CD4-positive, CD25-positive, alpha-beta regulatory T cell (primary cell): Measurements from ENCODE around the gene SH3GL1. TPM values are rescaled to one million over a fixed set of nuclear protein-coding genes. Genes with fewer than 3 reads are reported as not detected.
A peak's percentile ranks its signal among the peaks of the same experiment; 100 is the strongest.
"Not testable (repeated sequence)": the region's sequence is repeated elsewhere in the genome, so short reads cannot be mapped to it uniquely, and the experiment has no call there.

Experiments
- ATAC-seq, 2 donors: fragments of 150-1000 bp; cut with Tn5 transposase; one replicate each; pipeline ENCODE4 v1.10.0; 2021; ENCODE audit warnings: low read depth in 2 of 2, moderate number of reproducible peaks in 2 of 2, moderate library complexity in 1 of 2
- DNase-seq, 3 donors: peaks; one replicate each; pipeline versions ENCODE4 v3.0.0 to v3.0.0-alpha.2; 2012 to 2022; ENCODE audit warnings: mixed read lengths in 1 of 3
- H3K27ac ChIP-seq: one replicate; pipeline ENCODE4 v1.7.0; 2013; ENCODE audit warnings: mild to moderate bottlenecking, low read length; ENCODE audit not compliant: insufficient read depth, poor library complexity, severe bottlenecking
- H3K27me3 ChIP-seq: one replicate; pipeline ENCODE4 v1.7.0; 2013; ENCODE audit warnings: low read length; ENCODE audit not compliant: control insufficient read depth, insufficient read depth
- H3K36me3 ChIP-seq: one replicate; pipeline ENCODE4 v1.7.0; 2013; ENCODE audit warnings: mild to moderate bottlenecking, low read length, moderate library complexity; ENCODE audit not compliant: control insufficient read depth, insufficient read depth
- H3K4me1 ChIP-seq: 2 replicates; pipeline ENCODE4 v1.7.0; 2013; ENCODE audit warnings: mild to moderate bottlenecking, low read length; ENCODE audit not compliant: insufficient read depth, control insufficient read depth, poor library complexity, severe bottlenecking
- H3K4me3 ChIP-seq: one replicate; pipeline ENCODE4 v1.7.0; 2013; ENCODE audit warnings: low read depth, mild to moderate bottlenecking, low read length, moderate library complexity
- H3K9me3 ChIP-seq, 2 experiments: 1 replicate in 1 of 2; 2 replicates in 1 of 2; pipeline ENCODE4 v1.7.0; 2013; ENCODE audit warnings: low read length in 2 of 2, mild to moderate bottlenecking in 1 of 2, moderate library complexity in 1 of 2; ENCODE audit not compliant: control insufficient read depth in 2 of 2
- H3K27ac Mint-ChIP-seq, 3 donors: one replicate each; pipeline ENCODE4 v1.8.0; 2020 to 2022; ENCODE audit warnings: mild to moderate bottlenecking in 3 of 3, mixed read lengths in 3 of 3, moderate library complexity in 2 of 3
- H3K27me3 Mint-ChIP-seq: one replicate; pipeline ENCODE4 v1.8.0; 2022; ENCODE audit warnings: mild to moderate bottlenecking, mixed read lengths
- H3K36me3 Mint-ChIP-seq: one replicate; pipeline ENCODE4 v1.8.0; 2020; ENCODE audit warnings: mixed read lengths
- H3K4me1 Mint-ChIP-seq, 4 donors: one replicate each; pipeline ENCODE4 v1.8.0; 2020 to 2022; ENCODE audit warnings: mixed read lengths in 4 of 4, mild to moderate bottlenecking in 1 of 4
- H3K4me3 Mint-ChIP-seq, 4 donors: one replicate each; pipeline ENCODE4 v1.8.0; 2020 to 2022; ENCODE audit warnings: mild to moderate bottlenecking in 4 of 4, mixed read lengths in 4 of 4, moderate library complexity in 3 of 4
- H3K9me3 Mint-ChIP-seq, 7 donors: one replicate each; pipeline ENCODE4 v1.8.0; 2020 to 2022; ENCODE audit warnings: mixed read lengths in 7 of 7, mild to moderate bottlenecking in 3 of 7, moderate library complexity in 2 of 7
- polyA plus RNA-seq, 4 donors: library from polyadenylated mRNA; unstranded; fragments of 300-500 nt; fragmentation: Illumina TruSeq; gene quantifications; one replicate each; pipeline ENCODE4 v1.2.3, GENCODE V29; 2021
- total RNA-seq: library from RNA; stranded (reverse); gene quantifications from one replicate; pipeline ENCODE4 v1.2.3, GENCODE V29; 2022

Gene SH3GL1
- total and polyA plus RNA-seq, 5 donors from 2014 or later = 13.4 to 54.0 (median 18.1) TPM

- DNase-seq (no peak), ATAC-seq (no peak)
- no peaks in the 10 kb centered on the region for H3K36me3 Mint-ChIP-seq
- H3K27ac Mint-ChIP-seq = no peak overlapping the region
- no peaks in the 10 kb centered on the region for H3K27me3 ChIP-seq
- H3K4me3 Mint-ChIP-seq = no peak overlapping the region
- peaks cover 0 to 2% (median 0%) of the 10 kb centered on the region in 4 donors for H3K4me1 Mint-ChIP-seq
- H3K4me3 ChIP-seq = no peak overlapping the region
- H3K27me3 Mint-ChIP-seq = no peaks in the 10 kb centered on the region
- no peaks in the 10 kb centered on the region for H3K9me3 ChIP-seq
- H3K4me1 ChIP-seq = no peaks in the 10 kb centered on the region
- no peak overlapping the region for H3K27ac ChIP-seq
- H3K9me3 Mint-ChIP-seq = no peaks in the 10 kb centered on the region
- peaks cover under 1% of the 10 kb centered on the region for H3K36me3 ChIP-seq
Observed at GRCh38 chr19:4354282-4354681, 46.1 kb downstream of the SH3GL1 start.

- H3K9me3 Mint-ChIP-seq = no peaks in the 10 kb centered on the region
- no peak overlapping the region for H3K4me3 ChIP-seq
- H3K36me3 Mint-ChIP-seq = no peaks in the 10 kb centered on the region
- H3K4me1 Mint-ChIP-seq = peaks cover 0 to 2% (median 0%) of the 10 kb centered on the region in 4 donors
- H3K4me1 ChIP-seq = no peaks in the 10 kb centered on the region
- no peaks in the 10 kb centered on the region for H3K27me3 ChIP-seq
- no peaks in the 10 kb centered on the region for H3K27me3 Mint-ChIP-seq
- DNase-seq (peak; percentile 34 to 75 (median 63)), ATAC-seq (peak; percentile 61 to 73)
- H3K36me3 ChIP-seq = no peaks in the 10 kb centered on the region
- H3K27ac Mint-ChIP-seq = peak overlapping the region in 1 of 3 donors; percentile 32
- no peak overlapping the region for H3K4me3 Mint-ChIP-seq
- no peaks in the 10 kb centered on the region for H3K9me3 ChIP-seq
- peak overlapping the region; percentile 14 for H3K27ac ChIP-seq
Observed at GRCh38 chr19:4352701-4353121, 47.6 kb downstream of the SH3GL1 start.

- peaks cover 3% of the 10 kb centered on the region for H3K4me1 ChIP-seq
- Mint-ChIP-seq H3K27ac (no peak overlapping the region), H3K4me3 (no peak overlapping the region), H3K9me3 (no peaks in the 10 kb centered on the region), H3K27me3 (no peaks in the 10 kb centered on the region), H3K36me3 (peaks cover 9% of the 10 kb centered on the region), H3K4me1 (peaks cover 0 to 7% (median 3%) of the 10 kb centered on the region in 4 donors)
- H3K9me3 ChIP-seq = no peaks in the 10 kb centered on the region
- no peaks in the 10 kb centered on the region for H3K36me3 ChIP-seq
- ATAC-seq (no peak), DNase-seq (no peak)
- no peak overlapping the region for H3K27ac ChIP-seq
- H3K27me3 ChIP-seq = no peaks in the 10 kb centered on the region
- no peak overlapping the region for H3K4me3 ChIP-seq
Observed at GRCh38 chr19:4350726-4351125, 49.6 kb downstream of the SH3GL1 start.

GRCh38 chr19:4350111-4350510, 50.2 kb downstream of the SH3GL1 start:
- ATAC-seq (peak in 1 of 2 donors; percentile 9), DNase-seq (no peak)
- H3K27me3 Mint-ChIP-seq = no peaks in the 10 kb centered on the region
- Histone ChIP-seq H3K4me1 (peaks cover 5% of the 10 kb centered on the region), H3K9me3 (no peaks in the 10 kb centered on the region), H3K27me3 (no peaks in the 10 kb centered on the region), H3K27ac (no peak overlapping the region), H3K4me3 (no peak overlapping the region), H3K36me3 (no peaks in the 10 kb centered on the region)
- peak overlapping the region in 1 of 3 donors; percentile 71 for H3K27ac Mint-ChIP-seq
- H3K9me3 Mint-ChIP-seq = no peaks in the 10 kb centered on the region
- H3K36me3 Mint-ChIP-seq = peaks cover 9% of the 10 kb centered on the region
- peaks cover 0 to 12% (median 8%) of the 10 kb centered on the region in 4 donors for H3K4me1 Mint-ChIP-seq
- H3K4me3 Mint-ChIP-seq = no peak overlapping the region

GRCh38 chr19:4349225-4349624, 51.1 kb downstream of the SH3GL1 start:
- not testable (repeated sequence) for H3K27me3 Mint-ChIP-seq, H3K27ac Mint-ChIP-seq, H3K36me3 ChIP-seq, H3K36me3 Mint-ChIP-seq, H3K9me3 ChIP-seq, H3K27me3 ChIP-seq, ATAC-seq, H3K4me3 ChIP-seq, H3K27ac ChIP-seq, H3K4me1 ChIP-seq, DNase-seq, H3K9me3 Mint-ChIP-seq, H3K4me3 Mint-ChIP-seq
- H3K4me1 Mint-ChIP-seq = peaks cover 0 to 14% (median 8%) of the 10 kb centered on the region in 4 donors

- DNase-seq = no peak
- no peaks in the 10 kb centered on the region for H3K9me3 ChIP-seq
- no peak overlapping the region for H3K4me3 ChIP-seq
- H3K4me1 ChIP-seq = peaks cover 12% of the 10 kb centered on the region
- no peaks in the 10 kb centered on the region for H3K27me3 ChIP-seq
- Mint-ChIP-seq H3K27ac (no peak overlapping the region), H3K4me1 (peaks cover 0 to 27% (median 11%) of the 10 kb centered on the region in 4 donors), H3K36me3 (peaks cover 9% of the 10 kb centered on the region), H3K27me3 (peaks cover 5% of the 10 kb centered on the region), H3K9me3 (no peaks in the 10 kb centered on the region), H3K4me3 (peak overlapping the region in 1 of 4 donors; percentile 5)
- H3K36me3 ChIP-seq = no peaks in the 10 kb centered on the region
- ATAC-seq = no peak
- no peak overlapping the region for H3K27ac ChIP-seq
Observed at GRCh38 chr19:4347521-4347920, 52.8 kb downstream of the SH3GL1 start.

GRCh38 chr19:4346020-4346383, 54.3 kb downstream of the SH3GL1 start:
- no peak overlapping the region for H3K4me3 ChIP-seq
- H3K4me1 ChIP-seq = peaks cover 17% of the 10 kb centered on the region
- Mint-ChIP-seq H3K4me3 (peak overlapping the region; percentile 24 to 80 (median 75)), H3K27ac (peak overlapping the region in 1 of 3 donors; percentile 26), H3K4me1 (peaks cover 0 to 33% (median 12%) of the 10 kb centered on the region in 4 donors), H3K27me3 (peaks cover 5% of the 10 kb centered on the region), H3K9me3 (peaks cover 0 to 2% (median 0%) of the 10 kb centered on the region in 7 donors), H3K36me3 (peaks cover 9% of the 10 kb centered on the region)
- DNase-seq = no peak
- H3K36me3 ChIP-seq = no peaks in the 10 kb centered on the region
- H3K27ac ChIP-seq = no peak overlapping the region
- ATAC-seq = no peak
- H3K27me3 ChIP-seq = no peaks in the 10 kb centered on the region
- H3K9me3 ChIP-seq = no peaks in the 10 kb centered on the region

GRCh38 chr19:4345342-4346019, 54.9 kb downstream of the SH3GL1 start:
- H3K4me1 Mint-ChIP-seq = peaks cover 0 to 37% (median 14%) of the 10 kb centered on the region in 4 donors
- H3K36me3 Mint-ChIP-seq = peaks cover 9% of the 10 kb centered on the region
- no peak overlapping the region for H3K27ac ChIP-seq
- no peak overlapping the region for H3K4me3 ChIP-seq
- DNase-seq = no peak
- H3K9me3 Mint-ChIP-seq = peaks cover 0 to 2% (median 0%) of the 10 kb centered on the region in 7 donors
- H3K27me3 Mint-ChIP-seq = peaks cover 5% of the 10 kb centered on the region
- no peaks in the 10 kb centered on the region for H3K27me3 ChIP-seq
- no peak for ATAC-seq
- no peaks in the 10 kb centered on the region for H3K9me3 ChIP-seq
- H3K27ac Mint-ChIP-seq = peak overlapping the region in 2 of 3 donors; percentile 44 to 46
- H3K4me3 Mint-ChIP-seq = peak overlapping the region; percentile 69 to 84 (median 76)
- H3K36me3 ChIP-seq = no peaks in the 10 kb centered on the region
- H3K4me1 ChIP-seq = peaks cover 17% of the 10 kb centered on the region
